KMS-11 (cell line): ENCODE data around the gene TIMM29.

Experiments
- H2AFZ ChIP-seq: fragments of 200-600 bp; sonication (generic); 2 replicates; pipeline ENCODE4 v1.6.1; 2016; ENCODE audit warnings: antibody characterized with exemption, mixed run types, low read depth
- H3K27ac ChIP-seq: fragments of 200-600 bp; sonication (generic); 2 replicates; pipeline ENCODE4 v1.6.1; 2016; ENCODE audit warnings: mild to moderate bottlenecking, mixed run types
- H3K27me3 ChIP-seq: fragments of 200-600 bp; sonication (generic); 2 replicates; pipeline ENCODE4 v1.6.1; 2017; ENCODE audit warnings: mild to moderate bottlenecking, low read depth, mixed run types, moderate library complexity; ENCODE audit not compliant: insufficient read depth
- H3K36me3 ChIP-seq: fragments of 200-600 bp; sonication (generic); 2 replicates; pipeline ENCODE4 v1.6.1; 2017; ENCODE audit warnings: mild to moderate bottlenecking, mixed run types; ENCODE audit not compliant: insufficient read depth
- H3K4me1 ChIP-seq: fragments of 200-600 bp; sonication (generic); 2 replicates; pipeline ENCODE4 v1.6.1; 2016; ENCODE audit warnings: mild to moderate bottlenecking, low read depth, mixed run types; ENCODE audit not compliant: poor library complexity, severe bottlenecking
- H3K4me2 ChIP-seq: fragments of 200-600 bp; sonication (generic); 2 replicates; pipeline ENCODE4 v1.7.0; 2016; ENCODE audit warnings: mild to moderate bottlenecking, mixed run types
- H3K4me3 ChIP-seq: fragments of 200-600 bp; sonication (generic); IDR thresholded peaks from 2 replicates; pipeline ENCODE4 v1.6.1; 2017; ENCODE audit warnings: low read depth, low read length, mixed read lengths; ENCODE audit not compliant: insufficient read depth
- H3K79me2 ChIP-seq: fragments of 200-600 bp; sonication (generic); 2 replicates; pipeline ENCODE4 v1.6.1; 2016; ENCODE audit warnings: low read depth, mixed run types; ENCODE audit not compliant: insufficient read depth
- H3K9ac ChIP-seq: fragments of 200-600 bp; sonication (generic); 2 replicates; pipeline ENCODE4 v1.6.1; 2016; ENCODE audit warnings: mild to moderate bottlenecking, mixed run types
- H4K20me1 ChIP-seq: fragments of 200-600 bp; sonication (generic); 2 replicates; pipeline ENCODE4 v1.6.1; 2016; ENCODE audit warnings: mild to moderate bottlenecking, mixed run types; ENCODE audit not compliant: insufficient read depth
- CTCF ChIP-seq: fragments of 200-600 bp; sonication (generic); conservative IDR thresholded peaks from 2 replicates; pipeline ENCODE4 v1.6.1; 2017; ENCODE audit warnings: low read depth, mild to moderate bottlenecking, antibody characterized with exemption, low read length, moderate library complexity, mixed read lengths

Gene TIMM29

GRCh38 chr19:10895920-10896319 lies 32.7 kb upstream of the TIMM29 start:
- Histone ChIP-seq H3K4me1 (no peaks in the 10 kb centered on the region), H3K27me3 (no peaks in the 10 kb centered on the region), H3K4me3 (no peak overlapping the region), H3K36me3 (no peaks in the 10 kb centered on the region), H3K79me2 (no peaks in the 10 kb centered on the region; the same call in 1 of the 2 replicates), H3K27ac (no peak overlapping the region), H3K9ac (no peak overlapping the region), H2AFZ (no peak overlapping the region), H3K4me2 (no peak overlapping the region), H4K20me1 (no peaks in the 10 kb centered on the region)
- TF ChIP-seq CTCF: no peak

- no peak overlapping the region for H2AFZ ChIP-seq
- no peak for TF ChIP-seq CTCF
- H3K9ac ChIP-seq: no peak overlapping the region
- no peaks in the 10 kb centered on the region for H3K36me3 ChIP-seq
- no peak overlapping the region for H3K4me3 ChIP-seq
- no peaks in the 10 kb centered on the region for H4K20me1 ChIP-seq
- no peaks in the 10 kb centered on the region for H3K27me3 ChIP-seq
- no peaks in the 10 kb centered on the region for H3K4me1 ChIP-seq
- no peak overlapping the region for H3K27ac ChIP-seq
- no peak overlapping the region for H3K4me2 ChIP-seq
- no peaks in the 10 kb centered on the region; the same call in 1 of the 2 replicates for H3K79me2 ChIP-seq
Observed at GRCh38 chr19:10896851-10897526, 31.6 kb upstream of the TIMM29 start.

- TF ChIP-seq CTCF: no peak
Observed at GRCh38 chr19:10898633-10899032, 30.0 kb upstream of the TIMM29 start.

GRCh38 chr19:10899151-10899653 lies 29.4 kb upstream of the TIMM29 start:
- Histone ChIP-seq H3K4me2 (no peak overlapping the region), H3K27ac (no peak overlapping the region), H3K4me3 (no peak overlapping the region), H4K20me1 (no peaks in the 10 kb centered on the region), H3K4me1 (no peaks in the 10 kb centered on the region), H2AFZ (no peak overlapping the region), H3K79me2 (peaks cover 4% of the 10 kb centered on the region; the same call in 1 of the 2 replicates), H3K27me3 (no peaks in the 10 kb centered on the region), H3K36me3 (no peaks in the 10 kb centered on the region), H3K9ac (no peak overlapping the region)
- no peak for TF ChIP-seq CTCF

More at GRCh38 chr19:10898633-10899032, 30.0 kb upstream of the TIMM29 start:
- H3K79me2 ChIP-seq: peaks cover 2% of the 10 kb centered on the region; the same call in 1 of the 2 replicates
- no peaks in the 10 kb centered on the region for H3K36me3 ChIP-seq
- no peak overlapping the region for H3K9ac ChIP-seq
- no peaks in the 10 kb centered on the region for H3K4me1 ChIP-seq
- H3K4me2 ChIP-seq: no peak overlapping the region
- H4K20me1 ChIP-seq: no peaks in the 10 kb centered on the region
- H2AFZ ChIP-seq: no peak overlapping the region
- no peaks in the 10 kb centered on the region for H3K27me3 ChIP-seq
- no peak overlapping the region for H3K4me3 ChIP-seq
- no peak overlapping the region for H3K27ac ChIP-seq
